ENCODE measurements around the gene DPF3.

DPF3 gene

GRCh38 chr14:72747652-72748051, 146.2 kb downstream of the DPF3 start:
- TF ChIP-seq, protein P1, sequence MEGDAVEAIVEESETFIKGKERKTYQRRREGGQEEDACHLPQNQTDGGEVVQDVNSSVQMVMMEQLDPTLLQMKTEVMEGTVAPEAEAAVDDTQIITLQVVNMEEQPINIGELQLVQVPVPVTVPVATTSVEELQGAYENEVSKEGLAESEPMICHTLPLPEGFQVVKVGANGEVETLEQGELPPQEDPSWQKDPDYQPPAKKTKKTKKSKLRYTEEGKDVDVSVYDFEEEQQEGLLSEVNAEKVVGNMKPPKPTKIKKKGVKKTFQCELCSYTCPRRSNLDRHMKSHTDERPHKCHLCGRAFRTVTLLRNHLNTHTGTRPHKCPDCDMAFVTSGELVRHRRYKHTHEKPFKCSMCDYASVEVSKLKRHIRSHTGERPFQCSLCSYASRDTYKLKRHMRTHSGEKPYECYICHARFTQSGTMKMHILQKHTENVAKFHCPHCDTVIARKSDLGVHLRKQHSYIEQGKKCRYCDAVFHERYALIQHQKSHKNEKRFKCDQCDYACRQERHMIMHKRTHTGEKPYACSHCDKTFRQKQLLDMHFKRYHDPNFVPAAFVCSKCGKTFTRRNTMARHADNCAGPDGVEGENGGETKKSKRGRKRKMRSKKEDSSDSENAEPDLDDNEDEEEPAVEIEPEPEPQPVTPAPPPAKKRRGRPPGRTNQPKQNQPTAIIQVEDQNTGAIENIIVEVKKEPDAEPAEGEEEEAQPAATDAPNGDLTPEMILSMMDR (IDR thresholded peaks at IDR 0.05; ENCODE audit: control extremely low read depth, extremely low read depth, low read depth, missing control alignments), result no peak
- no peak for DNase-seq (ENCODE audit: extremely low spot score)
- ChIA-PET POLR2A (interaction anchor here (0.6 kb wide), 1 partner anchor 1347 kb away, joined by 3 read pairs; no protein-coding TSS in a partner anchor), CTCF (no interaction called here)

- ChIA-PET CTCF (no interaction called here), POLR2A (no interaction called here)
- DNase-seq (ENCODE audit: extremely low spot score), result no peak
These were observed 147.6 kb downstream of the DPF3 start for GRCh38 chr14:72745991-72746980.

DNA sequence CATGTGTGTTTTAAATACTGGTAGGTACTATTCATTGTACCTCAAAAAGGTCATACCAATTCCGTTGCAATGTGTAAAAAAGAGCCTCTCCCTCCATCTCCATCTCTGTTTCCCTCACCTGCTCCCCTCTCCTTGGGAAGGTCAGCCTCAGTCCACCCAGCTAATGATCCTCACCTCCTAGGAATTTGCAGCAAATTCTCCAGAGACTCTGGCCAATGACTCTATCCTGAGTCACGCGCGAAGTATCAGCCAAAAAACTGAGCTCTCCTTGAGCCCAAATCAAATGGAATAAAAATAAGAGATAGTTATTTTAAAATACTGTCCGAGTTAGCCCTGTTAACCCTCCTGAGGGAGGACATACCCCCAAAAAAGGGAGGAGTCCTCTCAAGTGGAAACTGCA, 148.4 kb downstream of the DPF3 start:
- DNase-seq (ENCODE audit: extremely low spot score), result no peak

More at GRCh38 chr14:72745991-72746980, 147.6 kb downstream of the DPF3 start:
- TF ChIP-seq, protein P1 (IDR thresholded peaks at IDR 0.05; ENCODE audit: control extremely low read depth, extremely low read depth, low read depth, missing control alignments), result no peak

DNA sequence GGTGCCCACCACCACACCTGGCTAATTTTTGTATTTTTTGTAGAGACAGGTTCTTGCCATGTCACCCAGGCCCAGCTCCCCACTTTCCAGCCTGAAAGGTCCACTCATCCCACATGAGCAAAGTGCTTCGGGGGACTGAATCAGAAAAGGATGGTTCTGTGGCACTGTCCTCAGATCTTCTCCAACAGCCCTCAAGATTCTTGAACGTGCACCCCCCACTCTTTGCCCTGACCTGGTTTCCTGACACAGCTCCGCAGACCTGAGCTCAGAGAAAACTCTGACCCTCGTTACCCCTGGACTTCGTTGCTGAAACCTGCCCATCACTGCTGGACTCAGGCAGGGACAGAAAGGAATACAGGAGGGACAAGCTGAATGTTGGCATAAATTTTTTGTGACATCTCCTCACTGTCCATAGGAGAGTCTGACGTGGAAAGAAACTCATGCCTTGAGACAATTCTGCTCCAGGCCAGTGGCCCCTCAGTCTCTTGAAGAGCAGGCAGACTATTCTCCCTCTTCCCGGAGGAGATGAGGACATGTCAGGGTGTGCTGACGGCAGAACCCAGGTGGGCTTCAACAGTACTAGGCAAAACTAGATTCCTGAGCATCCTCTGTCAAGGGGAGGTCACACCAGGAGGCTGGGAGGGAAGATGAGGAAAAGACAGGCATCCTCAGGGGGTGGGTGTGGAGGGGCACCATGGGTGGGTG, 149.3 kb downstream of the DPF3 start:
- ChIA-PET POLR2A (no interaction called here), CTCF (interaction anchor here (1.1 kb wide), 1 partner anchor 97 kb away, joined by 3 read pairs; no protein-coding TSS in a partner anchor)
- TF ChIP-seq, protein P1 (IDR thresholded peaks at IDR 0.05; ENCODE audit: control extremely low read depth, extremely low read depth, low read depth, missing control alignments), result no peak
- no peak for DNase-seq (ENCODE audit: extremely low spot score)

More for the DNA sequence above, 148.4 kb downstream of the DPF3 start:
- POLR2A ChIA-PET, result no interaction called here
- CTCF ChIA-PET, result no interaction called here
- TF ChIP-seq, protein P1 (IDR thresholded peaks at IDR 0.05; ENCODE audit: control extremely low read depth, extremely low read depth, low read depth, missing control alignments), result no peak

DNA sequence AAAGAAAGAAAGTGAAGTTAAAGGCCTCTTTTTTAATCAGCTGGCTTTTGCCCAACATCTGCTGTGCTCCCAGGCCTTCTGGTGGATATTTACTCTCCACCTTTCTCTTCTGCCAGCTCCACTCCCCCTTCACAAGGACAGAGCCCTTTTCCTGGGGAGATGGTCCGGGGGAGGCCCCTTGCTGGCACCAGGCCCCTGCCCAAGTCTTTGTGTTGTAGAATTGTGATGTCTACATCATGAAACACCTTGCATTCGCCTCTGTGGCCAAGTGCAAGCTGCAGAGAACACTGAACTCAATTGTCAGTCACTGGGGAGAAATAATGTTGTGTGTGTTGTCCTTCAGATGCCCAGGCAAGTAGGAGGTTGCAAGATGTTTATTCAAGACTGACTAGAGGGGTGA, 150.3 kb downstream of the DPF3 start:
- no peak for DNase-seq (ENCODE audit: extremely low spot score)
- ChIA-PET POLR2A (no interaction called here), CTCF (interaction anchor here (1.1 kb wide), 1 partner anchor 97 kb away, joined by 3 read pairs; no protein-coding TSS in a partner anchor)
- TF ChIP-seq, protein P1 (IDR thresholded peaks at IDR 0.05; ENCODE audit: control extremely low read depth, extremely low read depth, low read depth, missing control alignments), result no peak

DNA sequence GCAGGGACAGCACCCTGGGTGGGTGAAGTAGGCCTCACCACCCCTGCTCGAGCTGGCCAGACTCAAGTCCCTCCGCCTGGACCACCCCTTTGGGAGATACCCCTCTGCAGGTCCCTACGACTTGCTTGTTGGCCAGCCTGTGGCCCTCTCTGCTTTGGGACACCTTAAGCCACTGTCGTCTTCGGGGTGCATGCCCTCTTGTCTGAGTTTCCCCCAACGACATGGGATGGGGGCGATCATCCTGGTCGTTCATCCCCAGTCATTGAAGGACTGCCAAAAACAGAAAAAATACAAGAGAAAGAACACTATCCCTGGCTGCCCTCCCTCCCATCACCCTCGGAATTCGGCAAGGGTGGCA, 151.1 kb downstream of the DPF3 start:
- TF ChIP-seq, protein P1 (IDR thresholded peaks at IDR 0.05; ENCODE audit: control extremely low read depth, extremely low read depth, low read depth, missing control alignments), result no peak
- CTCF ChIA-PET, result no interaction called here
- no peak for DNase-seq (ENCODE audit: extremely low spot score)
- POLR2A ChIA-PET, result no interaction called here

Measured in GM10248 (cell line).